SK-N-MC (cell line): ENCODE measurements around the gene ZBED4.

Experiments used
- EZH2 ChIP-seq: fragments of 200-600 bp; sonication (generic); IDR thresholded peaks from one replicate; pipeline ENCODE4 v1.6.1; 2017; ENCODE audit warnings: antibody characterized with exemption
- FOXP2 ChIP-seq: optimal IDR thresholded peaks from 2 replicates; pipeline ENCODE3; 2011; ENCODE audit warnings: mild to moderate bottlenecking, moderate library complexity; ENCODE audit not compliant: insufficient read depth; ENCODE audit errors: extremely low read length, control extremely low read depth
- POLR2AphosphoS5 ChIP-seq: IDR thresholded peaks from 2 replicates; pipeline ENCODE4 v1.6.1; 2012; ENCODE audit warnings: mild to moderate bottlenecking, low read depth, low read length, borderline replicate concordance

DNA sequence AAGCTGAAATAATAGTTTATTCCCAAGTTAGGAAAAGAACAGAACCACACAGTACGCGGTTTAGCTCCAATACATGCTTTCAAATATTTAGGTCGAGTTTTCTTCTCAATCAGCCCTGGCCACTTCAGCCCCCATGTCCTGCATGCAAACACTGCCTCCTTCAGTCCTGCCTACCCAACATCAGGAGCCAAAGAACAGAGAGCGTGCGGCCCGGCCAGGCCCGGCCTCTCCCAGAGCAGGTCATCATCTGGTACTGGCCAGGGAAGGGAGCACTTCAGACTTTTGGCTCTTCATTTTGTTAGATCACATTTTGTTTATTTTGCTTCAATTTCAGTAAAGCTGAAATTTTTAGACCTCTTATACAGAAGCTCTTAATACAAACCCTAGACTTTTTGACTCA is 32.7 kb upstream of the ZBED4 start:
- TF ChIP-seq EZH2 (no peak), POLR2AphosphoS5 (no peak), FOXP2 (no peak)
